ENCODE measurements around the gene NEUROD2.

The NEUROD2 gene

DNA sequence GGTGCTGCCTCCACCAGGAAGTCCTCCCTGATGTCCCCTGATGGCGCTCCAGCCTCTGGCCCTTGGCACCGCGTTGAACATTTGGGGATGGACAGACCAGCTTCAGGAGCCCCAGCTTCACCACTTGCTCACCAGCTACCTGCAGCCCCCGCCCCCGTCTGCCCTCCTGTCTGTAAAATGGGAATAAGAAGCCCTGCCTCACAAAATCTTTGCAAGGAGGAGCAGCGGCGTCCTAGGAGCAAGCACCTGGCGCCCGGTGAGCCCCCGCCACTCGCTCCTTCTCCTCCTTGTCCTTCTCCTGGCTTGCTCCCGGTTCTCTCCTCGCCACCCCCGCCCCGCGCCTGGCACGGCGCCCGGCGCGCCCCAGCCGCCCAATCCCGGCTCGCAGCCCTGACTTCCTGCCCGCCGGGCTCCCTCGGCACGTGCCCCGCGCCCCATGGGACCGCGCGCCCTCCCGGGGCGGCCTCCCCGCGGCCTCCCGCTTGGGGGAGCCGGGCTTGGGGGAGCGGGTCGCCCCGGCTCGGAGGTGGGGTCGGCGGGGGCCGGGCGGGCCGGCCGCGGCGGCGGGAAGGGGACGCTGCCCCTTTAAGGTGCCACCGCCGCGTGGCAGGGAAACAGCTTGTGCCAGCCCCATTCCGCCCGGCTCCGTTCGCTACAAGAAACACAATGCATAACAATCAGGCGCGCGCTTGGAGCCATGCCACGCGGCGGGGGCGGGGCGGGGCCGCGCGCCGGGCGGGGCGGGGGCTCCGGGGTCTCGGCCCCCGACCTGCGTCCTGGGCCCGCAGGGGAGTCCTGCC lies 9.9 kb upstream of the NEUROD2 start:
- H3K27me3 ChIP-seq (ENCODE audit: insufficient read depth, low read length), result peaks cover 92% of the 10 kb centered on the region
- H3K36me3 ChIP-seq (ENCODE audit: insufficient read depth, low read depth, low read length), result no peaks in the 10 kb centered on the region
- no peak overlapping the region for H3K9ac ChIP-seq (ENCODE audit: low read depth, low read length)
- H3K27ac ChIP-seq (ENCODE audit: low read length), result no peak overlapping the region
- no peaks in the 10 kb centered on the region for H3K4me1 ChIP-seq (ENCODE audit: insufficient read depth, low read length)
- peak overlapping the region; percentile 81; the same call in 1 of the 2 replicates for H3K4me3 ChIP-seq (ENCODE audit: low read length)
- no peaks in the 10 kb centered on the region for H3K9me3 ChIP-seq (ENCODE audit: insufficient read depth, low read depth, low read length)

- Histone ChIP-seq H3K9me3 (ENCODE audit: insufficient read depth, low read depth, low read length) (no peaks in the 10 kb centered on the region), H3K4me1 (ENCODE audit: insufficient read depth, low read length) (no peaks in the 10 kb centered on the region), H3K4me3 (ENCODE audit: low read length) (peak overlapping the region; percentile 39; the same call in 1 of the 2 replicates), H3K36me3 (ENCODE audit: insufficient read depth, low read depth, low read length) (no peaks in the 10 kb centered on the region), H3K9ac (ENCODE audit: low read depth, low read length) (no peak overlapping the region), H3K27me3 (ENCODE audit: insufficient read depth, low read length) (peaks cover 93% of the 10 kb centered on the region), H3K27ac (ENCODE audit: low read length) (no peak overlapping the region)
These were observed 9.4 kb upstream of the NEUROD2 start for GRCh38 chr17:39617100-39617445.

DNA sequence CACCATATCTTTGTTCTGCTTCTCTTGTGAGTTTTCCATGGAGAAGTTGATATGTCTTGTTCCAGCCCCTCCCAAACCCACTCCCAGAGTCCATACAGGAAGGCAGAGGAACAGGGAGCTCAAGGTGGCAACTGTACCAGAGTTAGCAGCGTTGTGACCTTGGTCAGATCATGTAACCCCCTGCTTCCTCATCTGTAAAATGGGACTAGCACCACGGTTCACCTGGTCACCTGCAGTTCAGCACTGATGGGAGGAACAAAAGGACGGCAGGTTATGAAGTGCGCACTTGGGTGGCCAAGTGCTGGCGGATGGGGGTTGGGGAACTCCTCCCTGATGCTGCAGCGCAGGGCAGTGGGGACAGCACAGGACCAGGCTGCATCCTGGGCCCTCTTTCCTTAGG lies 7.7 kb upstream of the NEUROD2 start:
- Histone ChIP-seq H3K9ac (ENCODE audit: low read depth, low read length) (no peak overlapping the region), H3K36me3 (ENCODE audit: insufficient read depth, low read depth, low read length) (no peaks in the 10 kb centered on the region), H3K4me3 (ENCODE audit: low read length) (no peak overlapping the region), H3K9me3 (ENCODE audit: insufficient read depth, low read depth, low read length) (no peaks in the 10 kb centered on the region), H3K27ac (ENCODE audit: low read length) (no peak overlapping the region), H3K4me1 (ENCODE audit: insufficient read depth, low read length) (no peaks in the 10 kb centered on the region), H3K27me3 (ENCODE audit: insufficient read depth, low read length) (peaks cover 96% of the 10 kb centered on the region)

GRCh38 chr17:39614545-39615157 lies 6.9 kb upstream of the NEUROD2 start:
- Histone ChIP-seq H3K27ac (ENCODE audit: low read length) (no peak overlapping the region), H3K27me3 (ENCODE audit: insufficient read depth, low read length) (peaks cover 96% of the 10 kb centered on the region), H3K36me3 (ENCODE audit: insufficient read depth, low read depth, low read length) (no peaks in the 10 kb centered on the region), H3K4me3 (ENCODE audit: low read length) (no peak overlapping the region), H3K9ac (ENCODE audit: low read depth, low read length) (no peak overlapping the region), H3K9me3 (ENCODE audit: insufficient read depth, low read depth, low read length) (no peaks in the 10 kb centered on the region), H3K4me1 (ENCODE audit: insufficient read depth, low read length) (no peaks in the 10 kb centered on the region)

DNA sequence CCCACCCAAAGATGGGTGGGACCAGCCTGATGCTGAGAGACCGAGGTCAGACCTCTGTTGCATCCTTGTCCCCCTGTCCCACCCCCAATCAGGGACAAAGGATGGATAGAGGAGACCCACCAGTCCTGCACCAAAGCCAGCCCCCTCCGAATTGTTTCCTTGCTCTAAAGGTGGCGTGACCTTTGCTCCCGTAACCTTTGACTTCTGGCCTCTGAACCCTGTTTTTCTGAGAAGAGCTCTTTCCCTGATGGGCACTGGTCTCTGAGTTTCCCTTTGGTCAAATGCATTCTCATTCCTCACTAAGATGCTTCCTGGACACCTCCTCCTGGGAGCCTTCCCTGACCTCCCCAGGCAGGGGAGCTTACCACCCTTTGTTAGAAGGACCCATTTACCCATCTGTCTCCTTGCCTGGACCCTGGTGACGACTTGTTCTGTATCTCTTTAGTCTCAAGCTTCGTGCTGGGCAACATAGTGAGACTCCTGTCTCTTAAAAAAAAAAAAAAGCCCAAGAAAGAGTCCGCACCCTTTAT lies 5.3 kb upstream of the NEUROD2 start:
- no peaks in the 10 kb centered on the region for H3K9me3 ChIP-seq (ENCODE audit: insufficient read depth, low read depth, low read length)
- no peak overlapping the region for H3K9ac ChIP-seq (ENCODE audit: low read depth, low read length)
- H3K4me1 ChIP-seq (ENCODE audit: insufficient read depth, low read length), result no peaks in the 10 kb centered on the region
- H3K36me3 ChIP-seq (ENCODE audit: insufficient read depth, low read depth, low read length), result no peaks in the 10 kb centered on the region
- H3K27me3 ChIP-seq (ENCODE audit: insufficient read depth, low read length), result peaks cover 97% of the 10 kb centered on the region
- H3K27ac ChIP-seq (ENCODE audit: low read length), result no peak overlapping the region
- H3K4me3 ChIP-seq (ENCODE audit: low read length), result no peak overlapping the region

GRCh38 chr17:39612291-39612894 lies 4.7 kb upstream of the NEUROD2 start:
- H3K4me3 ChIP-seq (ENCODE audit: low read length), result no peak overlapping the region

DNA sequence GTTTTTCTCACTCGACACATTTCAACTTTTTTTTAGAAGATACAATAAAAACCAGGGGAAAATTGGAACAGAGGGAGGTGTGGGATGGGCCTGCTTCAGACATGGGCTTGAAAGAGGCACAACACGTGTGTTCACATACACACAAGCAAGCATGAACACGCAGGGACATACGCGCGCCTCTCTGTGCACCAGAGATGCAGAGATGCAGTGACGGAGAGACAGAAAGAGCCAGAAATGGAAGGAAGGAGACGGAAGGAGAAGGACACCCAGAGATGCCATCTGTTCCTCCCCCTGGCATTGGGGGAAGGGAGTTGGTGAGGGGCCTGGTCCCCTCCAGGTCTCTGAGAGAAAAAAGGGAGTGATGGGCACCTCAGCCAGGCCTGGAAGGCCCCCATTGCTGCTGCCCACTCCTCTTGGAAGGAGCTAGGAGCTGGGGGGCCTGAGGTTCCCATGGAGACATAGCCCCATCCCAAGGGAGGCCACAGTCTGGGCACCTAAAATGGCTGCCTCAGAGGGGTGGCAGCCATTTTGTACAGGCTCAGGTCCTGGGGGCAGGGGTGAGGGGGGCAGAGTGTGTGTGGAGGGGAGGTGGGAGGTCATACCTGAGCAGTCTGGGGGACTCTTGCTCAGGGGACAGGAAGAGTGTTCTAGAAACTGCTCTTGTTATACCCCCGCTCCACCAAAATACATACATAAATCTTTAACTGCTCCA lies 3.8 kb upstream of the NEUROD2 start:
- Histone ChIP-seq H3K4me3 (ENCODE audit: low read length) (no peak overlapping the region), H3K9ac (ENCODE audit: low read depth, low read length) (no peak overlapping the region), H3K4me1 (ENCODE audit: insufficient read depth, low read length) (0 out of 2 replicates have a peak, but pooled peaks cover 4% of the 10 kb centered on the region), H3K27me3 (ENCODE audit: insufficient read depth, low read length) (peaks cover 99% of the 10 kb centered on the region), H3K9me3 (ENCODE audit: insufficient read depth, low read depth, low read length) (no peaks in the 10 kb centered on the region), H3K36me3 (ENCODE audit: insufficient read depth, low read depth, low read length) (no peaks in the 10 kb centered on the region), H3K27ac (ENCODE audit: low read length) (no peak overlapping the region)

More at GRCh38 chr17:39612291-39612894, 4.7 kb upstream of the NEUROD2 start:
- H3K9me3 ChIP-seq (ENCODE audit: insufficient read depth, low read depth, low read length), result no peaks in the 10 kb centered on the region
- H3K27me3 ChIP-seq (ENCODE audit: insufficient read depth, low read length), result peaks cover 99% of the 10 kb centered on the region
- no peaks in the 10 kb centered on the region for H3K36me3 ChIP-seq (ENCODE audit: insufficient read depth, low read depth, low read length)
- H3K9ac ChIP-seq (ENCODE audit: low read depth, low read length), result no peak overlapping the region
- H3K4me1 ChIP-seq (ENCODE audit: insufficient read depth, low read length), result 0 out of 2 replicates have a peak, but pooled peaks cover under 1% of the 10 kb centered on the region
- no peak overlapping the region for H3K27ac ChIP-seq (ENCODE audit: low read length)

GRCh38 chr17:39609416-39610025 lies 1.8 kb upstream of the NEUROD2 start:
- Histone ChIP-seq H3K4me1 (ENCODE audit: insufficient read depth, low read length) (0 out of 2 replicates have a peak, but pooled peaks cover 4% of the 10 kb centered on the region), H3K27ac (ENCODE audit: low read length) (no peak overlapping the region), H3K9me3 (ENCODE audit: insufficient read depth, low read depth, low read length) (no peaks in the 10 kb centered on the region), H3K9ac (ENCODE audit: low read depth, low read length) (no peak overlapping the region), H3K36me3 (ENCODE audit: insufficient read depth, low read depth, low read length) (no peaks in the 10 kb centered on the region), H3K27me3 (ENCODE audit: insufficient read depth, low read length) (peaks cover 99% of the 10 kb centered on the region), H3K4me3 (ENCODE audit: low read length) (no peak overlapping the region)

GRCh38 chr17:39608142-39608981 lies 642 bp upstream of the NEUROD2 start:
- H3K9me3 ChIP-seq (ENCODE audit: insufficient read depth, low read depth, low read length), result no peaks in the 10 kb centered on the region
- no peak overlapping the region for H3K9ac ChIP-seq (ENCODE audit: low read depth, low read length)
- peaks cover 100% of the 10 kb centered on the region for H3K27me3 ChIP-seq (ENCODE audit: insufficient read depth, low read length)
- H3K4me3 ChIP-seq (ENCODE audit: low read length), result no peak overlapping the region
- H3K27ac ChIP-seq (ENCODE audit: low read length), result no peak overlapping the region
- peaks cover 7% of the 10 kb centered on the region; the same call in 1 of the 2 replicates for H3K4me1 ChIP-seq (ENCODE audit: insufficient read depth, low read length)
- H3K36me3 ChIP-seq (ENCODE audit: insufficient read depth, low read depth, low read length), result no peaks in the 10 kb centered on the region

DNA sequence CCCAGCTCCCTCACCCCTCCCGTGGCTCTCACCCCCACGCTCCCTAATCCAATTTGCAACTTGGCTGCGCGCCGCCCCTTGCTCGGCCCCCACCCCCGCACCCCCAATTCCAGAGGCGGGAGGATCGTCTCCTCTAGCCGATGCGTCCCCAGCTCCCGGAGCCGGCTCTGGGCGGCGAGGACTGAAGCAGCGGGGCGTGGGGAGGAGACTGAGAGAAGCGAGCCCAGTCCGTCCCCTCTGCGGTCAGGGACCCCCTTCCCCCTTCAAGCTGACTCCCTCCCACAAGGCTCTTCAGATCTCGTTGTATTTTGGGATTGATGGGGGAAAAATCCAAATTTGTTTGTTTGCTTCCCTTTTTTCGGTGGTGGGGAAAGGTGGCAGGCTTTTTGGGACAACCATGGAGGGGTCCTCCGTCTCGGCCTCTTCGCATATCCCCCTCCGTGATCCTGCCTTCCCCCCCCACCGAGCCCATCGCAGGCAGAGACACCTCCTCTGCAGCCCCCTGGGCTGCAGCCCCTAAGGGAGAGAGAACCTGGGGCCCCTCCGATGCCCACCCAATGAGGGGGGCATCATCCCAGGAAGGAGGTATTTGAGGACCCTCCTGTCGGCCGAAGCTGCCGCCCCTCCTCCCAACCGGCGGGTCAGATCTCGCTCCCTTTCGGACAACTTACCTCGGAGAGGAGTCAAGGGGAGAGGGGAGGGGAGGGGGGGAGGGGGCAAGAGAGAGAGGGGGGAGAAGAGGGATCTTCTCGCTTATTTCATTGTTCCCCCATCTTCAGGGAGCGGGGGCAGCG lies 466 bp downstream of the NEUROD2 start:
- Histone ChIP-seq H3K36me3 (ENCODE audit: insufficient read depth, low read depth, low read length) (no peaks in the 10 kb centered on the region), H3K4me1 (ENCODE audit: insufficient read depth, low read length) (peaks cover 10% of the 10 kb centered on the region; the same call in 1 of the 2 replicates), H3K9me3 (ENCODE audit: insufficient read depth, low read depth, low read length) (no peaks in the 10 kb centered on the region), H3K9ac (ENCODE audit: low read depth, low read length) (no peak overlapping the region), H3K27me3 (ENCODE audit: insufficient read depth, low read length) (peaks cover 100% of the 10 kb centered on the region), H3K27ac (ENCODE audit: low read length) (no peak overlapping the region), H3K4me3 (ENCODE audit: low read length) (peak overlapping the region; percentile 60; the same call in 1 of the 2 replicates)
